ENCODE measurements around the gene PCLAF.

DNA sequence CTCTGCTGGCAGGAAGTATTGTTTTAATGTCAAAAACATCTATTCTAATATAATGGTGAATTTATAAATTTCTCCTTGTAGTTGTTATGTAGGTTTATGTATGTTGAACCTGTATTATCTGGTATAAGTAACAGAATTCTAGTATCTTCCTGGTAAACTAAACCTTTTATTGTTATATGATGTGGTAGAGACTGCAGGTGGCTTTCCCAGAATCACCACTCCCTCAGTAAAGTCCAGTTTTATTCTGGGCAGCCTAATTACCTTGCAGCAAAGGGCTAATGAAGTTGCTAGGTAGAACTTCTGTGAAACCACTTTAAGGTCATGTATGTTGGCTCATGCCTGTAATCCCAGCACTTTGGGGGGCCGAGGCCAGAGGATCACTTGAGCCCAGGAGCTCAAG, 40.9 kb downstream of the PCLAF start:
- no peak for TF ChIP-seq NCOA2 (CRISPR knock-in tag; IDR thresholded peaks at IDR 0.05)
- TF ChIP-seq, protein P1, sequence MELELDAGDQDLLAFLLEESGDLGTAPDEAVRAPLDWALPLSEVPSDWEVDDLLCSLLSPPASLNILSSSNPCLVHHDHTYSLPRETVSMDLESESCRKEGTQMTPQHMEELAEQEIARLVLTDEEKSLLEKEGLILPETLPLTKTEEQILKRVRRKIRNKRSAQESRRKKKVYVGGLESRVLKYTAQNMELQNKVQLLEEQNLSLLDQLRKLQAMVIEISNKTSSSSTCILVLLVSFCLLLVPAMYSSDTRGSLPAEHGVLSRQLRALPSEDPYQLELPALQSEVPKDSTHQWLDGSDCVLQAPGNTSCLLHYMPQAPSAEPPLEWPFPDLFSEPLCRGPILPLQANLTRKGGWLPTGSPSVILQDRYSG (CRISPR knock-in tag; IDR thresholded peaks at IDR 0.05): no peak

Data from HepG2 (cell line).